Gastroesophageal sphincter (tissue), 4 donors: ENCODE measurements around the gene TOLLIP. TPM values are rescaled to one million over a fixed set of nuclear protein-coding genes. Genes with fewer than 3 reads are reported as not detected.

Source experiments
- ATAC-seq: fragments of 150-250 bp; one replicate; pipeline ENCODE4 v1.9.1; 2016; ENCODE audit warnings: mild to moderate bottlenecking, moderate library complexity
- H3K27ac ChIP-seq, 4 donors: fragments of 200-600 bp; sonication (generic) in 3 of 4; 1 replicate in 3 of 4; 2 replicates in 1 of 4; pipeline ENCODE4 v1.5.1; 2016 to 2019
- H3K27me3 ChIP-seq: fragments of 200-600 bp; sonication (generic); one replicate; pipeline ENCODE4 v1.5.1; 2019
- H3K36me3 ChIP-seq, 2 donors: fragments of 200-600 bp; sonication (generic); one replicate each; pipeline ENCODE4 v1.5.1; 2019; ENCODE audit warnings: control low read depth in 1 of 2
- H3K4me1 ChIP-seq, 3 donors: fragments of 200-600 bp; sonication (generic); 1 replicate in 2 of 3; 2 replicates in 1 of 3; pipeline ENCODE4 v1.5.1; 2016 to 2019; ENCODE audit warnings: control low read depth in 2 of 3
- H3K4me3 ChIP-seq, 2 donors: fragments of 200-600 bp; sonication (generic); one replicate each; pipeline ENCODE4 v1.5.1; 2019; ENCODE audit warnings: mild to moderate bottlenecking in 1 of 2, moderate library complexity in 1 of 2
- H3K9me3 ChIP-seq, 3 donors: fragments of 200-600 bp; sonication (generic); one replicate each; pipeline ENCODE4 v1.5.1; 2017 to 2019; ENCODE audit warnings: control low read depth in 2 of 3
- EP300 ChIP-seq: sonication (generic); formaldehyde crosslinking; IDR thresholded peaks from one replicate; pipeline ENCODE4 v1.6.1; 2017; ENCODE audit warnings: antibody characterized with exemption, mild to moderate bottlenecking
- POLR2A ChIP-seq, 2 donors: fragments of 450-650 bp; IDR thresholded peaks; one replicate each; pipeline ENCODE4 v1.6.1; 2017; ENCODE audit warnings: antibody characterized with exemption in 2 of 2, mild to moderate bottlenecking in 2 of 2, moderate library complexity in 1 of 2
- POLR2AphosphoS5 ChIP-seq: sonication (generic); formaldehyde crosslinking; IDR thresholded peaks from one replicate; pipeline ENCODE4 v1.6.1; 2017; ENCODE audit warnings: antibody characterized with exemption
- WGBS, 2 donors: methylation state at CpG; one replicate each; pipeline ENCODE4 v1.1.5; 2018; ENCODE audit warnings: low coverage in 1 of 2; 5-methylcytosine and 5-hydroxymethylcytosine counted together
- total RNA-seq, 4 donors: library from RNA; depleted of rRNA; stranded (reverse); fragments of >200 nt; gene quantifications; one replicate each; pipeline ENCODE4 v1.1.0, GENCODE V29; 2016
- TF ChIP-seq, protein P1 (sequence below), 4 experiments: fragments of 200-600 bp in 2 of 4; fragments of 450-650 bp in 2 of 4; sonication (generic) in 1 of 4; IDR thresholded peaks; one replicate each; pipeline ENCODE4 v1.5.1; 2017 to 2019; ENCODE audit warnings: antibody characterized with exemption in 4 of 4, mild to moderate bottlenecking in 2 of 4, moderate library complexity in 2 of 4

The TOLLIP gene
- total RNA-seq, 4 donors from 2014 or later: 42.3 to 70.6 (median 49.1) TPM

DNA sequence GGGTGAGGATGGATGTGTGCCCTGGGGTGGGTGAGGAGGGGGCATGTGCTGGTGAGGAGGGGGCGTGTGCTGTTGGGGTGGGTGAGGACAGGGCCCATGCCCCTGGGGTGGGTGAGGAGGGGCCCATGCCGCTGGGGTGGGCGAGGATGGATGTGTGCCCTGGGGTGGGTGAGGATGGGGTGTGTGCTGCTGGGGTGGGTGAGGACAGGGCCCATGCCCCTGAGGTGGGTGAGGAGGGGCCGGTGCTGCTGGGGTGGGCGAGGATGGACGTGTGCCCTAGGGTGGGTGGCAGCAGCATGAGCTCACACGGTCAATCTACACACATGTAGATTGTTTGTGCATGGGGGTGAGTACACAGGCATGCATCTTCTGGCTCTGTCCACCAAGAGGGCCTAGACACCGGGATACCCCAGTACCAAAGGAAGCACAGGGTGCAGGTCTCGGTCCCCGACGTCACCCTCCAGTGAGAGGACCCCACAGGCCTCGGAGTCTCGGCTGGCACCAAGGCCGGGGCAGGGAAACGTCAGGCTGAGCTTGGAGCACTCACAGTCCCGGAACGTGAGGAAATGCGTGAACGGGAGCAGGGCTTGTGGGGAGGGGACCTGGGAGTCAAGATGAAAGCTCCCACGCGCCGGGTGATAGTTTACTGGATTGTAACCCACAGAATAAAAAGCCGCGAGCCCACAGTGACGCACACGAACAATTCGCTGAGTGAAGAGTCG lies 37.4 kb upstream of the TOLLIP start:
- TF ChIP-seq POLR2A (IDR thresholded peaks at IDR 0.05) (no peak), POLR2AphosphoS5 (no peak), EP300 (no peak)
- TF ChIP-seq, protein P1, sequence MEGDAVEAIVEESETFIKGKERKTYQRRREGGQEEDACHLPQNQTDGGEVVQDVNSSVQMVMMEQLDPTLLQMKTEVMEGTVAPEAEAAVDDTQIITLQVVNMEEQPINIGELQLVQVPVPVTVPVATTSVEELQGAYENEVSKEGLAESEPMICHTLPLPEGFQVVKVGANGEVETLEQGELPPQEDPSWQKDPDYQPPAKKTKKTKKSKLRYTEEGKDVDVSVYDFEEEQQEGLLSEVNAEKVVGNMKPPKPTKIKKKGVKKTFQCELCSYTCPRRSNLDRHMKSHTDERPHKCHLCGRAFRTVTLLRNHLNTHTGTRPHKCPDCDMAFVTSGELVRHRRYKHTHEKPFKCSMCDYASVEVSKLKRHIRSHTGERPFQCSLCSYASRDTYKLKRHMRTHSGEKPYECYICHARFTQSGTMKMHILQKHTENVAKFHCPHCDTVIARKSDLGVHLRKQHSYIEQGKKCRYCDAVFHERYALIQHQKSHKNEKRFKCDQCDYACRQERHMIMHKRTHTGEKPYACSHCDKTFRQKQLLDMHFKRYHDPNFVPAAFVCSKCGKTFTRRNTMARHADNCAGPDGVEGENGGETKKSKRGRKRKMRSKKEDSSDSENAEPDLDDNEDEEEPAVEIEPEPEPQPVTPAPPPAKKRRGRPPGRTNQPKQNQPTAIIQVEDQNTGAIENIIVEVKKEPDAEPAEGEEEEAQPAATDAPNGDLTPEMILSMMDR (IDR thresholded peaks at IDR 0.05): no peak
- peaks cover 18% of the 10 kb centered on the region for H3K27me3 ChIP-seq
- H3K27ac ChIP-seq: no peak overlapping the region
- H3K4me1 ChIP-seq: no peaks in the 10 kb centered on the region
- 75 to 85% methylated on average over 5 to 7 of the region's 28 CpGs for WGBS, 2 donors
- no peak for ATAC-seq
- H3K36me3 ChIP-seq: no peaks in the 10 kb centered on the region
- no peak overlapping the region for H3K4me3 ChIP-seq
- no peaks in the 10 kb centered on the region for H3K9me3 ChIP-seq

DNA sequence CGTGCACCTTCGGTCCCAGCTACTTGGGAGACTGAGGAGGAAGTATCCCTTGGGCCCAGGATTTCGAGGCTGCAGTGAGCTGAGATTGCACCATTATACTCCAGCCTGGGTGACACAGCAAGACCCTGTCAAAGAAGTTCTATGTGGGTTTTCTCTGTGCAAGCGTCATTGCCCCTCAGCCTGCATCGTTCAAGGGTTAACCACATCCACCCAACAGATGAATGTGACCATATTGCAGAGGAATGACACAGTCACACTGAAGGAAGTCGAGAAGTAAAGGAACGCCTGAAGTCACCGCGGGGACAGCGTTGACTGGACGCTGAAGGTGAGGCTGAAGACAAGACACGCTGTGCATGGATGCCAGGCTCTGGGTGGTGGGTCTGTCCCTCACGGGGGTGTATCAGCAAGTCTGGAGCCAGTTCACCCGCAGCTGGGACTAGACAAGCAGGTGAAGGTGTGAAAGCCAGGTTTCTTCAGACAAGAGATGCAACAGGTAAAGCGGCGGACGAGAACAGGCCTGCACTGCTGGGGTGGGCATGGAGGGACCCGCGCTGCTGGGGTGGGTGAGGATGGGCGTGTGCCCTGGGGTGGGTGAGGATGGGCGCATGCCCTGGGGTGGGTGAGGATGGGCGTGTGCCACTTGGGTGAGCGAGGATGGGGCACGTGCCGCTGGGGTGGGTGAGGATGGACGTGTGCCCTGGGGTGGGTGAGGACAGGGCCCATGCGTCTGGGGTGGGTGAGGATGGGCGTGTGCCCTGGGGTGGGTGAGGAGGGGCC lies 36.5 kb upstream of the TOLLIP start:
- TF ChIP-seq EP300 (no peak), POLR2AphosphoS5 (no peak), POLR2A (IDR thresholded peaks at IDR 0.05) (no peak)
- TF ChIP-seq, protein P1 (IDR thresholded peaks at IDR 0.05): no peak
- Histone ChIP-seq H3K9me3 (no peaks in the 10 kb centered on the region), H3K4me1 (no peaks in the 10 kb centered on the region), H3K36me3 (no peaks in the 10 kb centered on the region), H3K27me3 (peaks cover 18% of the 10 kb centered on the region), H3K4me3 (no peak overlapping the region), H3K27ac (no peak overlapping the region)
- ATAC-seq: no peak
- 84 to 91% methylated on average over 3 to 13 of the region's 28 CpGs for WGBS, 2 donors

DNA sequence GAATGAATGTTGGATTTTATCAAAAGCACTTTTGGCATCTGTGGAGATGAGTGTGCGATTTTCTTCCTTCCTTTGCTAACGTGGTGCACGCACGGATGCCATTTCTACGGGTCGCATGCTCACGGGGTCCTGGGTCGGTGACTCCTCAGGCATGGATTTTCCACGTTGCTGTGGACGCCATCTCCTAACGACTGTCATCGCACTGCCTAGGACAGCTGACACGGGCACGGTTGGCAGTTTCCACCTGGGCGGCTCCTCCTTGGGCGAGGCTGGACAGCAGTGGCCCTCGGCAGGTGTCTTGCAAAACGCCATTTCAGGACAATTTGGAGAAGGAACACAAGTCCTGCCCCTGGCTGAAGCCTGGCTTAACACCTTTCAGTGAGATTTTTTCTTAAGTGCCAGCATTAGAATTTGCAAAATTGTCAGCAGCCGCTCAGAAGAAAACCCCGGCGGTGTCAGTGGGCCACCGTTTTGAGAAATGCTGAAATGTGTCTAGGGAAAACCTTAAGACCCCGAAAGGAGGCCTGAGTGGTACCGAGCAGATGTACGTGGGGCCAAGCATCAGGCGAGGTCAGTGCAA lies 34.7 kb upstream of the TOLLIP start:
- Histone ChIP-seq H3K4me1 (no peaks in the 10 kb centered on the region), H3K36me3 (no peaks in the 10 kb centered on the region), H3K4me3 (no peak overlapping the region), H3K9me3 (no peaks in the 10 kb centered on the region), H3K27me3 (peaks cover 5% of the 10 kb centered on the region), H3K27ac (no peak overlapping the region)
- no peak for ATAC-seq
- 67% methylated on average over 3 to 13 of the region's 26 CpGs for WGBS, 2 donors
- no peak for TF ChIP-seq EP300
- TF ChIP-seq POLR2AphosphoS5: no peak
- TF ChIP-seq, protein P1 (IDR thresholded peaks at IDR 0.05): no peak
- TF ChIP-seq POLR2A (IDR thresholded peaks at IDR 0.05): no peak

DNA sequence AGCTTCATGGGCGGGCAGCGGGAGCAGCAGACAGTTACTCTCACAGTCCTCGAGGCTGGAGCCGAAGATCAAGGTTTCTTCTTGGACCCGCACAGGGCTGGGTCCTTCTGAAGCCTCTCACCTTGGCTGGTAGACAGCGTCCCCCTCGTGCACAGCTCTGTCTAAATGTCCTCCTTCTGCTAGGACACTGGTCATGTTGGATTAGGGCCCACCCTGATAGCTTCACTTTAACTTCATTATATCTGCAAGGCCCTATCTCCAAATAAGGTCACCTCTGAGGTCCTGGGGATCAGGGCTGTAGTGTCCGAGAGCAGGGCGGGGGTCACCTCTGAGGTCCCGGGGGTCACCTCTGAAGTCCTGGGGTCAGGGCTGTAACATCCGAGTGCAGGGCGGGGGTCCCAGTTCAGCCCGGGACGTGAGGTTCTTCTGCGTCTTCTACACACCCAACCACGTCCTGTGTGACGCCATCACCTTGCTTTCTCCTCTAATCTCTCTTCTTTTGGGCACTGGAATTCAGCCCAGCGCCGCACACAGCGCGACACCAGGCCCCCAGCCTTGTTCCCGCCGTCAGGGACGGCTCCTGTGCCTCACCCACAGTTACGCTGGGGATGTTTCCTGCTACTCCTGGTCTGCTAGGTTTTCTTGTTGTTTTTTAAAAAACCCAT lies 34.1 kb upstream of the TOLLIP start:
- Histone ChIP-seq H3K9me3 (no peaks in the 10 kb centered on the region), H3K4me3 (no peak overlapping the region), H3K4me1 (no peaks in the 10 kb centered on the region), H3K27ac (no peak overlapping the region), H3K27me3 (no peaks in the 10 kb centered on the region), H3K36me3 (no peaks in the 10 kb centered on the region)
- TF ChIP-seq POLR2AphosphoS5 (no peak), POLR2A (IDR thresholded peaks at IDR 0.05) (no peak), EP300 (no peak)
- TF ChIP-seq, protein P1 (IDR thresholded peaks at IDR 0.05): no peak
- no peak for ATAC-seq
- 79 to 83% methylated on average over 21 to 22 of the region's 25 CpGs for WGBS, 2 donors
